Lower lobe of right lung (tissue), 2 donors: ENCODE measurements around the gene ART3. TPM values are rescaled to one million over a fixed set of nuclear protein-coding genes. Genes with fewer than 3 reads are reported as not detected.

ENCODE experiments used
- ATAC-seq, 2 donors: fragments of 200-7000 bp; cut with Tn5 transposase; one replicate each; pipeline ENCODE4 v1.9.1; 2020 to 2022; ENCODE audit warnings: mild to moderate bottlenecking in 2 of 2, moderate library complexity in 2 of 2
- DNase-seq: peaks from one replicate; pipeline ENCODE4 v3.0.0-alpha.2; 2020
- H3K27ac ChIP-seq: fragments of 200-600 bp; one replicate; pipeline ENCODE4 v1.8.0; 2022
- H3K27me3 ChIP-seq: fragments of 200-600 bp; one replicate; pipeline ENCODE4 v1.8.0; 2022; ENCODE audit warnings: low read depth
- H3K36me3 ChIP-seq: fragments of 200-600 bp; one replicate; pipeline ENCODE4 v1.8.0; 2022; ENCODE audit warnings: mild to moderate bottlenecking
- H3K4me1 ChIP-seq: fragments of 200-600 bp; one replicate; pipeline ENCODE4 v1.8.0; 2022
- H3K4me3 ChIP-seq: fragments of 200-600 bp; one replicate; pipeline ENCODE4 v1.8.0; 2022; ENCODE audit warnings: mild to moderate bottlenecking
- H3K9me3 ChIP-seq: fragments of 200-600 bp; one replicate; pipeline ENCODE4 v1.8.0; 2022
- CTCF ChIP-seq: fragments of 200-600 bp; IDR thresholded peaks from one replicate; pipeline ENCODE4 v1.8.0; 2022; ENCODE audit warnings: antibody characterized with exemption, mild to moderate bottlenecking
- intact Hi-C: fragments of 100-400 bp; cut with DNase I; formaldehyde crosslinking; loops from one replicate; pipeline ENCODE4 v1.11.0; 2022
- total RNA-seq: library from RNA; stranded (reverse); fragmentation: NEBNext Ultra II Directional; extraction: Animal tissue kit (Norgen Biotek cat#: 25700); gene quantifications from one replicate; pipeline ENCODE4 v1.2.1, GENCODE V29; 2021
- donor health status: DM: no; HTN: yes; CAD: no; lungs with severe emphysema.

Gene ART3
- total RNA-seq, 1 donor from 2014 or later = not detected

- ATAC-seq (no peak), DNase-seq (no peak)
- intact Hi-C loops = no loop called here
- no peaks in the 10 kb centered on the region for H3K27me3 ChIP-seq
- no peaks in the 10 kb centered on the region for H3K36me3 ChIP-seq
- H3K9me3 ChIP-seq = no peaks in the 10 kb centered on the region
- H3K27ac ChIP-seq = no peak overlapping the region
- TF ChIP-seq CTCF = no peak
- no peak overlapping the region for H3K4me3 ChIP-seq
- no peaks in the 10 kb centered on the region for H3K4me1 ChIP-seq
Measured at GRCh38 chr4:76055421-76055820, 19.1 kb upstream of the ART3 start.

- no peaks in the 10 kb centered on the region for H3K4me1 ChIP-seq
- H3K27me3 ChIP-seq = no peaks in the 10 kb centered on the region
- H3K36me3 ChIP-seq = no peaks in the 10 kb centered on the region
- H3K27ac ChIP-seq = no peak overlapping the region
- H3K4me3 ChIP-seq = no peak overlapping the region
- no peaks in the 10 kb centered on the region for H3K9me3 ChIP-seq
- ATAC-seq (no peak), DNase-seq (no peak)
- TF ChIP-seq CTCF = no peak
- intact Hi-C loops = no loop called here
Measured at GRCh38 chr4:76058302-76058701, 16.2 kb upstream of the ART3 start.

- Histone ChIP-seq H3K4me3 (no peak overlapping the region), H3K27ac (no peak overlapping the region), H3K36me3 (no peaks in the 10 kb centered on the region), H3K27me3 (no peaks in the 10 kb centered on the region), H3K9me3 (no peaks in the 10 kb centered on the region), H3K4me1 (no peaks in the 10 kb centered on the region)
- intact Hi-C loops = no loop called here
- TF ChIP-seq CTCF = no peak
- ATAC-seq = peak in 1 of 2 donors; percentile 35
- DNase-seq = no peak
Measured at GRCh38 chr4:76058888-76059426, 15.6 kb upstream of the ART3 start.

GRCh38 chr4:76059750-76060149 lies 14.8 kb upstream of the ART3 start:
- no peak overlapping the region for H3K4me3 ChIP-seq
- no peak overlapping the region for H3K27ac ChIP-seq
- no peaks in the 10 kb centered on the region for H3K4me1 ChIP-seq
- no peaks in the 10 kb centered on the region for H3K9me3 ChIP-seq
- intact Hi-C loops = loop anchor here (10.0 kb wide), 1 partner anchor 65 kb away; the partner anchor contains the start of gene SDAD1
- DNase-seq (no peak), ATAC-seq (peak; percentile 35 to 65)
- no peak for TF ChIP-seq CTCF
- no peaks in the 10 kb centered on the region for H3K36me3 ChIP-seq
- H3K27me3 ChIP-seq = no peaks in the 10 kb centered on the region

GRCh38 chr4:76060506-76060905 lies 14.0 kb upstream of the ART3 start:
- intact Hi-C loops = loop anchor here (10.0 kb wide), 1 partner anchor 66 kb away; the partner anchor contains the start of gene SDAD1
- Histone ChIP-seq H3K27ac (no peak overlapping the region), H3K9me3 (no peaks in the 10 kb centered on the region), H3K27me3 (no peaks in the 10 kb centered on the region), H3K4me3 (no peak overlapping the region), H3K4me1 (no peaks in the 10 kb centered on the region), H3K36me3 (no peaks in the 10 kb centered on the region)
- TF ChIP-seq CTCF = no peak
- no peak for DNase-seq
- ATAC-seq = peak in 1 of 2 donors; percentile 46
